Spleen (tissue), 7 donors: ENCODE results near the gene CHST12.

Source experiments
- CTCF ChIP-seq, 11 experiments: fragments of 200-600 bp in 7 of 11; fragments of 450-650 bp in 4 of 11; sonication (generic) in 4 of 11; IDR thresholded peaks in 8 of 11; conservative IDR thresholded peaks in 3 of 11; 1 replicate in 7 of 11; 2 replicates in 4 of 11; pipeline versions ENCODE4 v1.4.0 to v1.8.0; 2016 to 2021; ENCODE audit warnings: antibody characterized with exemption in 11 of 11, inconsistent platforms in 4 of 11, mild to moderate bottlenecking in 1 of 11
- POLR2A ChIP-seq, 3 donors: fragments of 450-650 bp; IDR thresholded peaks; one replicate each; pipeline ENCODE4 v1.5.1; 2017; ENCODE audit warnings: antibody characterized with exemption in 3 of 3, mild to moderate bottlenecking in 1 of 3
- POLR2AphosphoS5 ChIP-seq, 3 donors: sonication (generic); formaldehyde crosslinking; IDR thresholded peaks; one replicate each; pipeline ENCODE4 v1.5.1; 2017; ENCODE audit warnings: antibody characterized with exemption in 3 of 3
- donor health status: DM: no; HTN: no; CAD: no; lungs with moderate emphysema.
- donor health status: DM: no; HTN: no; CAD: no.
- donor health status: DM: no; HTN: no; CAD: no.

DNA sequence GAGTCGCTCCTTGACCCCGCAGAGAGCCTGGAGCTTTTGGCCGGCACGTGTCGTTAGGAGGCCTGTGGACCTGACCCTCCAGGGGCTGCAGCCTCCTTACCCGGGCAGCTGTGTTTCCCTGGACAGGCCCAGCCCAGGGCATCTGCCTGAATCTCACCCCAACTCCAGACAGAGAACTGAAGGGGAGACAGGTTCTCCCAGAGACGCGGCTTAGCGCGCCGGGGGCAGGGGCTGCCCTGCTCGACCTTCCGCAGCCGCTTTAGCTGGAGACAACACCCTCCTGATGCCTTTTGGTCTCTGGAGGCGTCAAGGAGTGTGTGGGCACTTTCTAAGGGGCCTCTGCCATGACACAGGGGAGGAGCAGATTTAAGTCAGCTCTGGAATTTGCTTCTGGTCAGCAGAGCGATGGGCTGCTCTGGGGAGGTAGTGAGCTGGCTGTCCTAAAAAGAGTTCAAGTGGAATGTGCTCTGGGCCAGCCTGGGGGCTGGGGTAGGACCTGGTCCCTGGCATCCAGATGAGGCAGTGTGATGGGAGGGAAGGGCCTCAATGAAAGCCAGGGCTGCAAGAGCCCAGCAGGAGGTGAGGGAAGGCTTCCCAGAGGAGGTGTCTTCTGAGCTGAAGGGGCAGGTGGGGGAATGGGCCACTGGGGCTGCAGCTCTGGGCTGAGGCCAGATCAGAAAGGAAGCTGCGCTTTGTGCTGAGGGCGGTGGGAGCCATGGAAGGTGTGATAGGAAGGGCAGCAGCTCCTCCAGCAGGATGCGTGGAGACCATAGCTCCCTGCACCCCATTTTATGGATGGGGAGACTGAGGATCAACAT is 67.0 kb downstream of the CHST12 start:
- TF ChIP-seq POLR2A (IDR thresholded peaks at IDR 0.05) (no peak), CTCF (IDR thresholded peaks at IDR 0.05 in 8 of 11, conservative IDR thresholded peaks at IDR 0.05 in 3 of 11) (no peak), POLR2AphosphoS5 (IDR thresholded peaks at IDR 0.05) (no peak)
